ENCODE data around the gene NRL. TPM values are rescaled to one million over a fixed set of nuclear protein-coding genes. Genes with fewer than 3 reads are reported as not detected.
A peak's percentile ranks its signal among the peaks of the same experiment; 100 is the strongest.

Gene NRL
- total and polyA plus RNA-seq, 9 of the 15 experiments (the other 6 are each of a cell fraction or from before 2014, with no cell fraction given): 0.07 to 2.7 (median 1.4) TPM; not detected in 1

- TF ChIP-seq SLC30A9 (CRISPR knock-in tag; IDR thresholded peaks at IDR 0.05): no peak
- TF ChIP-seq MYNN (IDR thresholded peaks at IDR 0.05): no peak
- no peak for TF ChIP-seq MYNN (CRISPR knock-in tag; IDR thresholded peaks at IDR 0.05)
- TF ChIP-seq, protein P1, sequence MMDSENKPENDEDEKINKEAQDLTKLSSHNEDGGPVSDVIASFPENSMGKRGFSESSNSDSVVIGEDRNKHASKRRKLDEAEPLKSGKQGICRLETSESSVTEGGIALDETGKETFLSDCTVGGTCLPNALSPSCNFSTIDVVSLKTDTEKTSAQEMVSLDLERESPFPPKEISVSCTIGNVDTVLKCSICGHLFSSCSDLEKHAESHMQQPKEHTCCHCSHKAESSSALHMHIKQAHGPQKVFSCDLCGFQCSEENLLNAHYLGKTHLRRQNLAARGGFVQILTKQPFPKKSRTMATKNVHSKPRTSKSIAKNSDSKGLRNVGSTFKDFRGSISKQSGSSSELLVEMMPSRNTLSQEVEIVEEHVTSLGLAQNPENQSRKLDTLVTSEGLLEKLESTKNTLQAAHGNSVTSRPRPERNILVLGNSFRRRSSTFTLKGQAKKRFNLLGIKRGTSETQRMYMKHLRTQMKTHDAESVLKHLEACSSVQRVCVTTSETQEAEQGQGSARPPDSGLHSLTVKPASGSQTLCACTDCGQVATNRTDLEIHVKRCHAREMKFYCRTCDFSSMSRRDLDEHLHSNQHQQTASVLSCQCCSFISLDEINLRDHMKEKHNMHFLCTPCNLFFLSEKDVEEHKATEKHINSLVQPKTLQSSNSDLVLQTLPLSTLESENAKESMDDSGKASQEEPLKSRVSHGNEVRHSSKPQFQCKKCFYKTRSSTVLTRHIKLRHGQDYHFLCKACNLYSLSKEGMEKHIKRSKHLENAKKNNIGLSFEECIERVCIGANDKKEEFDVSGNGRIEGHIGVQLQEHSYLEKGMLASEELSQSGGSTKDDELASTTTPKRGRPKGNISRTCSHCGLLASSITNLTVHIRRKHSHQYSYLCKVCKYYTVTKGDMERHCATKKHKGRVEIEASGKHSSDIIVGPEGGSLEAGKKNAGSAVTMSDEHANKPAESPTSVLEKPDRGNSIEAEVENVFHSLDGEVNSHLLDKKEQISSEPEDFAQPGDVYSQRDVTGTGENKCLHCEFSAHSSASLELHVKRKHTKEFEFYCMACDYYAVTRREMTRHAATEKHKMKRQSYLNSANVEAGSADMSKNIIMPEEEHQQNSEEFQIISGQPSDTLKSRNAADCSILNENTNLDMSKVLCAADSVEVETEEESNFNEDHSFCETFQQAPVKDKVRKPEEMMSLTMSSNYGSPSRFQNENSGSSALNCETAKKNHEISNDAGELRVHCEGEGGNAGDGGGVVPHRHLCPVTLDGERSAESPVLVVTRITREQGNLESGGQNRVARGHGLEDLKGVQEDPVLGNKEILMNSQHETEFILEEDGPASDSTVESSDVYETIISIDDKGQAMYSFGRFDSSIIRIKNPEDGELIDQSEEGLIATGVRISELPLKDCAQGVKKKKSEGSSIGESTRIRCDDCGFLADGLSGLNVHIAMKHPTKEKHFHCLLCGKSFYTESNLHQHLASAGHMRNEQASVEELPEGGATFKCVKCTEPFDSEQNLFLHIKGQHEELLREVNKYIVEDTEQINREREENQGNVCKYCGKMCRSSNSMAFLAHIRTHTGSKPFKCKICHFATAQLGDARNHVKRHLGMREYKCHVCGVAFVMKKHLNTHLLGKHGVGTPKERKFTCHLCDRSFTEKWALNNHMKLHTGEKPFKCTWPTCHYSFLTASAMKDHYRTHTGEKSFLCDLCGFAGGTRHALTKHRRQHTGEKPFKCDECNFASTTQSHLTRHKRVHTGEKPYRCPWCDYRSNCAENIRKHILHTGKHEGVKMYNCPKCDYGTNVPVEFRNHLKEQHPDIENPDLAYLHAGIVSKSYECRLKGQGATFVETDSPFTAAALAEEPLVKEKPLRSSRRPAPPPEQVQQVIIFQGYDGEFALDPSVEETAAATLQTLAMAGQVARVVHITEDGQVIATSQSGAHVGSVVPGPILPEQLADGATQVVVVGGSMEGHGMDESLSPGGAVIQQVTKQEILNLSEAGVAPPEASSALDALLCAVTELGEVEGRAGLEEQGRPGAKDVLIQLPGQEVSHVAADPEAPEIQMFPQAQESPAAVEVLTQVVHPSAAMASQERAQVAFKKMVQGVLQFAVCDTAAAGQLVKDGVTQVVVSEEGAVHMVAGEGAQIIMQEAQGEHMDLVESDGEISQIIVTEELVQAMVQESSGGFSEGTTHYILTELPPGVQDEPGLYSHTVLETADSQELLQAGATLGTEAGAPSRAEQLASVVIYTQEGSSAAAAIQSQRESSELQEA (IDR thresholded peaks at IDR 0.05; ENCODE audit: low read depth): no peak
- no peak for TF ChIP-seq ZFPM2 (CRISPR knock-in tag; IDR thresholded peaks at IDR 0.05)
- no peak for TF ChIP-seq LEF1 (IDR thresholded peaks at IDR 0.05)
- TF ChIP-seq MYC (IDR thresholded peaks at IDR 0.05; ENCODE audit: low read depth, low read length): peak; percentile 60
- TF ChIP-seq MYC (CRISPR knock-in tag; IDR thresholded peaks at IDR 0.05; ENCODE audit: borderline replicate concordance, low read depth): no peak
- peak; percentile 52 to 84; a peak in 2 of 4 replicates for TF ChIP-seq MAZ (CRISPR knock-in tag; conservative IDR thresholded peaks at IDR 0.05 in 1 of 2, IDR thresholded peaks at IDR 0.05 in 1 of 2)
- 0 out of 2 replicates have a peak, but pooled peaks have one; percentile 50 for TF ChIP-seq NBN (IDR thresholded peaks at IDR 0.05; ENCODE audit: low read depth)
- TF ChIP-seq ZBTB7A (IDR thresholded peaks at IDR 0.05; ENCODE audit: borderline replicate concordance, control insufficient read depth, low read depth, low read length): peak; percentile 86
- TF ChIP-seq RERE (CRISPR knock-in tag; IDR thresholded peaks at IDR 0.05; ENCODE audit: borderline replicate concordance): no peak
- 0 out of 2 replicates have a peak, but pooled peaks have one; percentile 15 for TF ChIP-seq CTBP1 (IDR thresholded peaks at IDR 0.05; ENCODE audit: borderline replicate concordance)
- no peak for TF ChIP-seq HSF4 (CRISPR knock-in tag; IDR thresholded peaks at IDR 0.05; ENCODE audit: borderline replicate concordance)
- TF ChIP-seq RBM22 (IDR thresholded peaks at IDR 0.05; ENCODE audit: low read depth, low read length, poor library complexity, severe bottlenecking): no peak
- 0 out of 2 replicates have a peak, but pooled peaks have one; percentile 7 for TF ChIP-seq CXXC5 (CRISPR knock-in tag; IDR thresholded peaks at IDR 0.05)
These were observed 31.8 kb upstream of the NRL start, which contains the start of gene PSME2 (continued) for GRCh38 chr14:24146453-24146977.
